Right hindlimb (tissue), 1 donor: Measurements from ENCODE around the gene C15orf40.
"Not testable (repeated sequence)": the region's sequence is repeated elsewhere in the genome, so short reads cannot be mapped to it uniquely, and the experiment has no call there.

Experiments used
- DNase-seq: peaks from one replicate; pipeline ENCODE4 v3.0.0-alpha.2; 2018

C15orf40 gene

GRCh38 chr15:82950746-82951370 lies 60.6 kb downstream of the C15orf40 start:
- no peak for DNase-seq

- DNase-seq = no peak
These were observed 61.1 kb downstream of the C15orf40 start for GRCh38 chr15:82950295-82950694.

GRCh38 chr15:82946155-82946701 lies 65.2 kb downstream of the C15orf40 start:
- DNase-seq = no peak

- DNase-seq = no peak
These were observed 66.1 kb downstream of the C15orf40 start for GRCh38 chr15:82945326-82945725.

GRCh38 chr15:82944821-82945220 lies 66.6 kb downstream of the C15orf40 start:
- DNase-seq = no peak

GRCh38 chr15:82944056-82944455 lies 67.4 kb downstream of the C15orf40 start:
- DNase-seq = no peak

- DNase-seq = no peak
These were observed 68.3 kb downstream of the C15orf40 start for GRCh38 chr15:82943176-82943575.

GRCh38 chr15:82942691-82943090 lies 68.7 kb downstream of the C15orf40 start:
- DNase-seq = no peak

- DNase-seq = not testable (repeated sequence)
These were observed 71.8 kb downstream of the C15orf40 start for GRCh38 chr15:82939678-82940077.
